ENCODE measurements around the gene ANKS1B.

ANKS1B gene

GRCh38 chr12:99959549-99960170 lies 25.1 kb downstream of the ANKS1B start:
- DNase-seq, result no peak

GRCh38 chr12:99957866-99958466 lies 26.8 kb downstream of the ANKS1B start:
- DNase-seq, result no peak

- no peak for DNase-seq
Measured at GRCh38 chr12:99954724-99955123, 30.0 kb downstream of the ANKS1B start.

GRCh38 chr12:99948370-99948769 lies 36.4 kb downstream of the ANKS1B start:
- no peak for DNase-seq

DNA sequence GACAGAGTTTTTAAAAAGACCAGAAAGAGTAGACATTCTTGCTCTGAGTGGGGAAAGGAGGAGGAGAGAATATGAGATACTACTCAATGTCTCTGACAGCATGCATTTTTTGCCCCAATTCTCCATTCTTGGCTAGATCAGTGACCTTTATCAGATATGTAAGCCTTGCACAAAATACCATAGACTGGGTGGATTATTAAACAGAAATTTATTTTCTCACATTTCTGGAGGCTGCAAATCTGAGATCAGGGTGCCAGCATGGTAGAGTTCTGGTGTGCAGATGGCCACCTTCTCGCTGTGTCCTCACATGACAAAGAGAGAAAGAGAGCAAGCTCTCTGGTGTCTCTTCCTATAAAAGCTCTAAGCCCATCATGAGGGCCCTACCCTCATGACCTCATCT lies 38.6 kb downstream of the ANKS1B start:
- no peak for DNase-seq

DNA sequence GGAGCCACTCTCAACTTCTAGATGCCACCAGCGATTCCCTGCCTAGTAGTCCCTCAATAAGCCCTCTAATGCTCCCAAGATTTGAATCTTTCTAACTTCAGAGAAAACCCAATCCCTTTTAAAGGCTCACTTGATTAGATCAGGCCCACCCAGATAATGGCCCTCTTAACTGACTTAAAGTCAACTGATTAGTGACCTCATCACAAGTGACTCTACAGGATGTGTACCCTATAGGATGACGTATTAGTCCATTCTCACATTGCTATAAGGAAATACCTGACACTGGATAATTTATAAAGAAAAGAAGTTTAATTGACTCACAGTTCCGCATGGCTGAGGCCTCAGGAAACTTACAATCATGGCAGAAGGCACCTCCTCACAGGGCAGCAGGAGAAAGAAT lies 49.1 kb downstream of the ANKS1B start:
- no peak for DNase-seq

DNA sequence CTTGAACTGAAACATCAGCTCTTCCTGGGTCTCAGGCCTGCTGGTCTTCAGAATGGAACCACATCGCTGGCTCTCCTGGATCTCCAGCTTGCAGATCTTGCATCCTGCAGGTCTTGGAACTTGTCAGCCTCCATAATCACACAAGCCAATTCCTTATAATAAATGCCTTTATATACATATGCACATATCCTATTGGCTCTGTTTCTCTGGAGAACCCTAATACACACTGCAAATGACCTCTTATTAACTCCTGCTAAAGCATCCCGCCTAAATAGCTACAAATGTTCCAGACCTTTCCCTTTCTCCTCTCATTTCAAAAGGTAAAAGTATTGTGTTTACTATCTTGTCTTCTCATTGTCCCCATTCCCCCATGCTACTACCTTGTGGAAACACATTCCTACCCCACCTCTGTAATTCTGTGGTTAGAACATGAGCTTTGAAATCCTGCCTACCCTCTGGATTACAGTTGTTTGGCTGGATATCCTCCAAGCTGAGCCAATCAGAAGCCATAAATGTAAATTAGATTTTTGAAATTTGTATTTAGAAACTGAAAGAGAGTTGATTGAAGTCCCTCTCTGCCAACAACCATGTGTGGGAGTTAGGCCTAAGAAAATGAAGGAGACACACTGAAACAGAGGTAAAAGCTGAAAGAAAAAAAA lies 58.1 kb downstream of the ANKS1B start:
- DNase-seq, result no peak

DNA sequence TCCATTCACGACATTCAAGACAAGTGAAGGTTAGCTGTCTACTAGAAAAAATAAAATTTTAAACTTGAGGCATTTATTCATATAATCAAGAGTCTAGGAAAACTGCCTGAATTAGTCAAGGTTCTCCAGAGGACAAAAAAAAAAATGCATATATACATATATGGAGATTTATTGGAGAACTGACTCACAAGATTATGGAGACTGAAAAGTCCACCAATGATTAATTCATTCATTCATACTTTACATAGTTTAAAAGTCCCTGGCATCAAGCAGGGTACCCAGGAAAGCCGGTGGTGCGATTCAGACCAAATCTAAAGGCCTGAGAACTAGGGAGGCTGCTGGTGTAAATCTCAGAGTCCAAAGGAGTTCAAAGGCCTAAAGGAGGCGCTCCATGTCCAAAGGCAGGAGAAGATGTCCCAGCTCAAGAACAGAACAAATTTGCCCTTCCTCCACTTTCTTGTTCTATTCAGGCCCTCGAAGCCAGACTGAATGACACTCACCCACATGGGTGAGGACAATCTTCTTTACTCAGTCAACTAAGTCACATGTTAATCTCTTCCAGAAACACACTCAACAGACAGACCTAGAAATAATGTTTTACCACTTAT lies 64.3 kb downstream of the ANKS1B start:
- DNase-seq, result no peak

DNA sequence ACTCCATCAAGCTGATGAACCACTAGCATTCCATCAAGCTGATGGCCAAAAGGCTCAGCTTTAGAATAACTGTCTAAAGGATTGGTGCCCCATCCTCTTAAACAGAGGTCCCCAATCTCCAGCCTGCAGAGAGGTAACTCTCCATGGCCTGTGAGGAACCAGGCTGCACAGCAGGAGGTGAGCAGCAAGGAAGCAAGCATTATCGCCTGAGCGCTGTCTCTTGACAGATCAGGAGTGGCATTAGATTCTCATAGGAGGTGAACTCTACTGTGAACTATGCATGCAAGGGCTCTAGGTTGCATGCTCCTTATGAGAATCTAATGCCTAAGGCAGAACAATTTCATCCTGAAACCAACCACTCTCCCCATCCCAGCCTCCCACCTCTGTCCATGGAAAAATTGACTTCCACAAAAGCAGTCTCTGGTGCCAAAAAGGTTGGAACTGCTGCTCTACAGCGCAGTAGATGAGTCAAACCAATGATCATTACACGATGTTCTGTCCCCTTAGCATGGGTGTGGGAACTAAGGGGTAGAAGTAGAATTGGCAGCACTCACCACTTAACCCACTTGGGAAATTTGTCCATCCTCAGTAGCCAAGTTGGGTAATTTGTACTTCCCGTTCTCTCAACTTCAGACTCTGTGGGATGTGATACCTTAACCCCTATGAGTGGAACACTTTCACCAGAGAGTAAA lies 66.9 kb downstream of the ANKS1B start:
- no peak for DNase-seq

- no peak for DNase-seq
Measured at GRCh38 chr12:99916555-99916954, 68.2 kb downstream of the ANKS1B start.

- no peak for DNase-seq
Measured at GRCh38 chr12:99915251-99916082, 69.3 kb downstream of the ANKS1B start.

GRCh38 chr12:99914206-99914605 lies 70.5 kb downstream of the ANKS1B start:
- DNase-seq, result no peak

DNA sequence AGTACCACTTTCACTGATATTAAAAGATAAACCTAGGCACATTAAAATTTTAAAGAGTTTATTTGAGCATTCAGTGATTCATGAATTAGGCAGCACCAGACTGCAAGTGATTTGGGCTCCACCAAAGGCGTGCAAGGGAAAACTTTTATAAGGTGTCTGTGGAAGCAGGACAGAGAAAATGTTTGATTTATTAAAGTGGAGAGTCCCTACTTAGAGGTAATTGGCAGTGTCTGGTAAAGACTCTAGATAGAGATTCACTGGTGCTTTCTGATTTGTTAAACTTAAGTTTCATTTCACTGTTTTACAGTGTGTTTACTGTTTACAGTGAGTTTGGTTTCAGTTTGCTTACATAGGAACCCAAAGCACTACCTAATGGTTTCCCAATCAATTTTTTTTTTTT lies 72.8 kb downstream of the ANKS1B start:
- no peak for DNase-seq

DNA sequence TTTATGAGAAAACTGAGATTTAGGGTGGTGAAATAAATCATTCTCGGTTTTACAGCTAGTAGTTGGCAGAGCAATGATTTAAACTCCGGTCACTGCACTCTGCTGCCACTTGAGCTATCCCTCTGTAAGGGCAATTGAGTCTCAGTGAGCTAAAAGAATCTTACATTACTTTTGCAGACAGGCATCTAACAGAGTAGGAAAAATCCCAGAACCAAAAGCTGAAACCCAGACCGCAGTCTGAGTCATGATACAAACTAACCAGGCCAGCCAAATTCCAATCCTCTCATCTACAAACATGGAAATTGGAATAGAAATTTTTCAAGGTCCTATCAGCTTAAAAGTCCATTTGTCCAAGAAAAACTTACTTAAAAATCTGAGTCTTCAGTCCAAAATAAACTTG lies 73.7 kb downstream of the ANKS1B start:
- DNase-seq, result no peak

GRCh38 chr12:99910342-99910741 lies 74.4 kb downstream of the ANKS1B start:
- no peak for DNase-seq

DNA sequence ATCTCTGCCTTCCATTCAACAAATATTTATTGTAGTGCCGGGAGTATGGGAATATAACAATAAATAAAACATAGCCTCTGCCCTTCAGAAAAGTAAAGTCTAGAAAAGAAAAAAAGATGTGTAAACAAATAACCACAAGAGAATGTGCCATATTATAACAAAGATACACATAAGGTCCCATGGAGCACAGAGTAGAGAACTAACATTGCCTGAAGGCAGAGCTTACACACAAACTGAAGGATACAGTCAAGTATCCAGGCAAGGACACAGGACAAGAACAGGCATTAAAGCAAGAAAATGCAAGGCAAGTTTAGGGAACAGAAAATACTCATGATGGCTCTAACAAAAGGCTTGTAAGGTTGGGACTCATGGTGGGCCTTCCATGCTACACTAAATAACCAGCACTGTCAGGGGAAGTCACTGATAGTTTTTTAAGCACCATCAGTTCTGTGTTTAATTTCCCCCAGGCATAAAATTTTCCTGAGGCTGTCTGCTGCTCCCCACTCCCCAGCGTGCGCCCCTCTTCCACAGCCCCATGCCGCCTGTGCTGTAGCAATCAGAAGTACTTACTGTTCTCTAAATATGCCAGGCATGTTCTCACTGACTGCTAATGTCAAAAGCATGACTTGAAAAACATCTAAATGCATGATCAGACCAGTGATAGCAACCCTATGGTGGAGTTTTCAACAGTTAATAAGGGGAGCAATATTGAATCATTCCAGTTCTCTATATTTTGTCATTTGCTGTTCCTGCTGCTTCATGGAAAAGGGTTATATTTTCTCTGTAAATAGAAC lies 77.8 kb downstream of the ANKS1B start:
- DNase-seq, result no peak

- no peak for DNase-seq
Measured at GRCh38 chr12:99901181-99901580, 83.6 kb downstream of the ANKS1B start.

DNA sequence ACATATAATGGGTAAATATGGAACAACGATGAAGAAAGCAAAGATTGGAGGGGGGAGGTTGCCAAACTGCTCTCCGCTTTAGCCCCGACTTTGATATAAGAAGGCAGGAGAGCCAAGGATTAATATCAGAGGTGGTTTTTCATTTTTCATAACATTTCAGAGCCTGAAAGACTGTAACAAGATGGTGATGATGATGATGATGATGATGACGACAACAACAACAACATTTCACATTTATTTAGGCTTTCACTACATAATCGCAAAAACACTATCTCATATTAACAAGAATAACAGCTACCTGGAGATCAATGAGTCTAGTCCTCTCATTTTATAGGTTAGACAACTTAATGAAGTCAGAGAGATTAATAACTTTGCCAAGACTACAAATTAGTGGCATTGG lies 86.1 kb downstream of the ANKS1B start:
- no peak for DNase-seq

- no peak for DNase-seq
Measured at GRCh38 chr12:99879439-99879838, 105.3 kb downstream of the ANKS1B start.

DNA sequence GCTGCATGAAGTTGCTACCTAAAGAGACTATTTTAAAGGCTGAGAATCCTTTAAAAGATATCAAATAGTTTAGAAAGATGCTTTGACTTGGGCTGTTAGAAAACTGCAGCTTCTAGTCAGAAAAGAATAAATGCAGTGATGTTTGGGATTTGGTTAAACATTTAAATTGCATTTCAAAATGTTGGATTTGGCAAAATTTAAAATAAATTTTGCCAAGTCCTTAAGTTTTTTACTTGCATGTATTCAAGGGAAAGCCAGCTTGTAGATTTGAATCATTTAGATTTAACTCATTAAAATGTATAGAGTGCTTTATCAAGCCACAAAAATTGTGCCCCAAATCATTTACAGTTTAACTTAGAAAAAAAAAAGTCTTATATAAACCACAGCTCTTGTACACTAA lies 109.7 kb downstream of the ANKS1B start:
- DNase-seq, result no peak

GRCh38 chr12:99870085-99870484 lies 114.7 kb downstream of the ANKS1B start:
- no peak for DNase-seq

- DNase-seq, result no peak
Measured at GRCh38 chr12:99861731-99862130, 123.0 kb downstream of the ANKS1B start.

Measured in stimulated activated CD4-positive, alpha-beta T cell treated with anti-CD3 and anti-CD28 coated beads, Interleukin-2, amount 100 ng/mL, for 24 hours (primary cell).